GM21529 (cell line): Measurements from ENCODE around the gene THAP4.
"Not testable (repeated sequence)": the region's sequence is repeated elsewhere in the genome, so short reads cannot be mapped to it uniquely, and the experiment has no call there.

Experiments used
- ATAC-seq: cut with Tn5 transposase; IDR thresholded peaks from one replicate; pipeline ENCODE4 v1.9.1; 2021; ENCODE audit not compliant: unreplicated experiment

THAP4 gene

GRCh38 chr2:241586564-241587264 is 50.2 kb downstream of the THAP4 start:
- ATAC-seq, result no peak

- ATAC-seq, result no peak
Measured at GRCh38 chr2:241584436-241584835, 52.5 kb downstream of the THAP4 start.

- ATAC-seq, result no peak
Measured at GRCh38 chr2:241582806-241583205, 54.2 kb downstream of the THAP4 start.

GRCh38 chr2:241582328-241582727 is 54.6 kb downstream of the THAP4 start:
- no peak for ATAC-seq

- no peak for ATAC-seq
Measured at GRCh38 chr2:241579281-241579680, 57.7 kb downstream of the THAP4 start.

- ATAC-seq, result no peak
Measured at GRCh38 chr2:241577413-241578122, 59.4 kb downstream of the THAP4 start.

GRCh38 chr2:241576293-241576654 is 60.7 kb downstream of the THAP4 start:
- no peak for ATAC-seq

GRCh38 chr2:241575624-241576292 is 61.2 kb downstream of the THAP4 start:
- no peak for ATAC-seq

- ATAC-seq, result no peak
Measured at GRCh38 chr2:241574911-241575623, 61.9 kb downstream of the THAP4 start.

- ATAC-seq, result no peak
Measured at GRCh38 chr2:241573741-241574140, 63.2 kb downstream of the THAP4 start.

GRCh38 chr2:241572915-241573651 is 63.9 kb downstream of the THAP4 start:
- not testable (repeated sequence) for ATAC-seq

GRCh38 chr2:241571821-241572620 is 64.9 kb downstream of the THAP4 start:
- no peak for ATAC-seq

GRCh38 chr2:241570961-241571581 is 65.9 kb downstream of the THAP4 start:
- ATAC-seq, result no peak

- ATAC-seq, result no peak
Measured at GRCh38 chr2:241569831-241570281, 67.1 kb downstream of the THAP4 start.

GRCh38 chr2:241568726-241569125 is 68.2 kb downstream of the THAP4 start:
- ATAC-seq, result no peak

- ATAC-seq, result no peak
Measured at GRCh38 chr2:241567776-241568175, 69.2 kb downstream of the THAP4 start.

GRCh38 chr2:241567266-241567665 is 69.7 kb downstream of the THAP4 start:
- not testable (repeated sequence) for ATAC-seq

- no peak for ATAC-seq
Measured at GRCh38 chr2:241566468-241566867, 70.5 kb downstream of the THAP4 start.

- ATAC-seq, result not testable (repeated sequence)
Measured at GRCh38 chr2:241566021-241566420, 70.9 kb downstream of the THAP4 start.
